Measurements from ENCODE around the gene EHD3.
"Not testable (repeated sequence)": the region's sequence is repeated elsewhere in the genome, so short reads cannot be mapped to it uniquely, and the experiment has no call there.

EHD3 gene

GRCh38 chr2:31256611-31257382 lies 22.8 kb downstream of the EHD3 start:
- no peak for DNase-seq

- no peak for DNase-seq
These were observed 24.4 kb downstream of the EHD3 start for GRCh38 chr2:31258351-31258750.

- DNase-seq: no peak
These were observed 25.1 kb downstream of the EHD3 start for GRCh38 chr2:31259075-31259474.

- DNase-seq: no peak
These were observed 26.9 kb downstream of the EHD3 start for GRCh38 chr2:31260870-31261269.

GRCh38 chr2:31263636-31264190 lies 29.8 kb downstream of the EHD3 start:
- no peak for DNase-seq

DNA sequence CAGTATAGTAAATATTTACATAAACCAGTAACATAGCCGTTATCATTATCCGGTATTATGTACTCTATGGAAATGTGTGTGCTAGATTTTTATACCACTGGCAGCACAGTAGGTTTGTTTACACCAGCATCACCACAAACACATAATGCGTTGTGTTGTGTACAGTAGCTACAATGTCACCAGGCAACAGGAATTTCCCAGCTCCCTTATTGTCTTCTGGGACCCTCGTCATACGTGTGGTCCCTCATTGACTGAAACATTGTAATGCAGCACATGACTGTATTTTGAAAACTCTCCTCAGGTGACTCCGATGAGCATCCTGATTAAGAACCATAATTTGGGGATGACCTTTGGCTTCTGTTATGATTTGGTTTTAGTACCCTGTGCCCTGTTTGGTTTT lies 31.3 kb downstream of the EHD3 start:
- no peak for DNase-seq

DNA sequence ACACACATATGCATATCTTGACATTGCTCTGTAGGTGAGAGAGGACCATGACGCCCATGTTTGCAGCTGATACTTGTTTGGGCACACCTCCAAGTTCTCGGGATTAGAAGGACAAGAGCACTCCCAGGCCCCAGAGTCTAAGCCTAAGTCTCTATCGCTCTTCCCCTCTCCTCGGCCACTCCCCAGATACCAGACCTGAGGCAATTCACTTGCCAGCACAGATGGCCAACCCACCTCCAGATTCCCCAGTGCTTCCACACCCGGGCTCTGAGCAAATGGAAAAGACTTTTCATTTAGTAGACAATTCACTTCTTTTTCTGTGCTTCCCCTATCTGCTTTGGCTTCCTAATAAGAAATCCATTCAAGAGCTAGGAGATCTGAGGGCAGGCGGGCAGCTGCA lies 32.9 kb downstream of the EHD3 start:
- no peak for DNase-seq

DNA sequence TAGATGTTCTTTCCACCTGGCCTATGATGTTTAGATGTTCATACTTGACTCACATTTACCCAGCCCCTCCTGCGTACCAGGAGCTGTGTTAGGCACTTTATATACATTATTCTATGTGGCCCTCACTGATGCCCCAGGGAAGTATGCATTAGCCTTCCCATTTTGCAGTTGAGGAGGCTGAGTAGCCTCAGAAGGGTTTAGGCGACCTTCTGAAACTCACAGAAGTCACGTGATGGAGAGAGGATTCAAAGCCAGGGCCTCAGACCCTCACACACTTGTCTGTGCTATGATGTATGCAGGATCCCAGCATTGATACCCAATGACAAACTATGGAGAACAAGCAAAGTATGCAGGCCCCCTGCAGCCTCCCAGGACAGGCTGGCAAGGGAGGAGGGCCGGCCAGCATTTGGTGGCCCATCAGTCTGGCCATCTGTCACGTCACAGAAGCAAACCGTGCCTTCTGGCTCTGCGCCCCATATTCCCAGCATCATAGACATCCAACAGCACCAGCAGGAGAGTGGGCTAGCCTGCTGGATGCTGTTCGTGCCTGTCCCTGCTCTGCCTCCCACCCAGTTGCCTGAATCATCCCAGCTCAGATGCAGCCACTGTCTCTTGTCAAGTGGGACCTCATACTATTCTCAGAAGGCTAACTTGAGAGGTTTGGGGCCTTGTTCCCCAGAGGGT lies 33.6 kb downstream of the EHD3 start:
- DNase-seq: no peak

DNA sequence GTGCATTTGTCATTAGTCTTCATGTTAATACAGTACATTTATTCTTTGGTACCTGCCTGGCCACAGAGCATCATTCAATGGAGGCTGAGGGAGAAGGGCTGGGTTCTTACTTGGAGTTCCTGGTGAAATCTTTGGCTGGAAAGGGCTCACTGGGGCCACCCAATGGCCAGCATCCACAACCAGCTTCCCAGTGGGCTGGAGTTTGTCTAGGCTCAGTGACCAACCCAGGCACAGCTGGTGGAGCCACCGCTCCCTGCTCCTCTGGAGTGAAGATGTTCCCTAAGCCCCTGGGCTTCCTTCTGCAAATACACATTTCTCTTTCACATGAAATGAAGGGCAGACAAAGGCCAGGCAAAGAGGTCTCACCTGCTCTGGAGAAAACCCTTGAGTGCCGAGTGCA lies 34.4 kb downstream of the EHD3 start:
- no peak for DNase-seq

- no peak for DNase-seq
These were observed 35.1 kb downstream of the EHD3 start for GRCh38 chr2:31269087-31269486.

- DNase-seq: no peak
These were observed 36.2 kb downstream of the EHD3 start for GRCh38 chr2:31270131-31270530.

- DNase-seq: no peak
These were observed 36.9 kb downstream of the EHD3 start for GRCh38 chr2:31270822-31271231.

DNA sequence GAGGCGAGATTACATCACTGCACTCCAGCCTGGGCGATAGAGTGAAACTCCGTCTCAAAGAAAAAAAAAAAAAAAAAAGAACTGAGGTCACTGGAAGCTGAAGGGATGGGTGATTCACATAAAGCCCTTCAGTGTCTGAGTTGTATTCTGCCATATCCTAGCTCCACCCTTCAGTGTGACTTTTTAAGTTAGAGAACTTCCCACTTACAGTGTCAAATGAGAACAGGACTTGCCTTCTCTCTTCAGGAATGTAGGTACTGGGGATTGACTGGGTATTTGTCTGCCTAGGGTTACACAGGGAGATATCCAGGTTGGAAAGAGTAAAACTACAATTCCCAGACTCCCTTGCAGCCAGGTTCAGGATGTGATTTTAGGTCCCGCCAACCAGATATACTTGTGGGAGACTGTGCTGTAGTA lies 37.9 kb downstream of the EHD3 start:
- no peak for DNase-seq

DNA sequence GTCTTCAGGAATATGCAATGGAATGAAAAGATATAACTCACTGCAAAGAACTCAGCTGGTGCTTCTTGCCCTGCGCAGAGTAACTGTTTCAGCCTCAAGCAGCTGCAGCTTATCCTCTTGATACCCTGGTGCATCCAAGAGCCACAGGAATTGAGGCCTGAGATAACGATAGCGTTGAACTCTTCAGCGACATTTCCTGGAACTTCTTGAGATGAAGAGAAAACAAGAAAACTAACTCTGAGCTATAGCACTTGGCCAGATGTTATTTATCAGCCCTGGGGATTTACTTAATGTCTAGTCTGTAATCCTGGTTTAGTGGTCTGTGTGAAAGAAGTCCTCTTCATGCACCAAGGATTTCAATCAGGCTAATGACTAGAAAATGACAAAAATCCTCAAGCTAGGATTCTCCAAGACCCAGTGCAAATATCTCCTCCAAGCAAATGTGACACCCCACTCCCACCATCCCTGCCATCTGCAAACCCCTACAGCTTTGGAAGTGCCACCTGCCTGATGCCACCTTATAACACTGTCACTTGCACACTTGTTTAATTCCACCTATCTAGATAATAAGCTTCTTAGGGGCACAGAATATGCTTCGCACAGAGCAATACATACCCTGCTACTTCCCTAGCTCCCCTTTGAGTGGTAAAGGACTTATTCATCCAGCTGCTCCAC lies 40.6 kb downstream of the EHD3 start:
- DNase-seq: no peak

DNA sequence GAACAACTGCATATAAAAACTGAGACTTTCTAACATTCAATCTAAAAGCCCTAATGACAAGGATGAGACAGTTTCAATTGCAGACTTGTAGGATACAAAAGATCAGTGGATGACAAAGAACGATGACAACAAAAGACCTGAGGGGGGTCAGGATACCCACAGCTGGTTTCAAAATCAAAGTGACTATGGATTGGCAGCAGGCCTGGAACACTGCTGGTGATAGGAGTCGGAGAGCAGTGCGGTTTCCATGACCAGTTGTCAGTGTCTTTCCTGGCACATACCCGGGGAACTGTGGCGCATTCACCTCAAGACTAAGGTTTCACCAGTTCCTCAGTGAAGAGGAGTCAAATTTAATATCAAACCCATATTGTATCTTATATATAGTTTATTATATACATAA lies 42.0 kb downstream of the EHD3 start:
- DNase-seq: no peak

DNA sequence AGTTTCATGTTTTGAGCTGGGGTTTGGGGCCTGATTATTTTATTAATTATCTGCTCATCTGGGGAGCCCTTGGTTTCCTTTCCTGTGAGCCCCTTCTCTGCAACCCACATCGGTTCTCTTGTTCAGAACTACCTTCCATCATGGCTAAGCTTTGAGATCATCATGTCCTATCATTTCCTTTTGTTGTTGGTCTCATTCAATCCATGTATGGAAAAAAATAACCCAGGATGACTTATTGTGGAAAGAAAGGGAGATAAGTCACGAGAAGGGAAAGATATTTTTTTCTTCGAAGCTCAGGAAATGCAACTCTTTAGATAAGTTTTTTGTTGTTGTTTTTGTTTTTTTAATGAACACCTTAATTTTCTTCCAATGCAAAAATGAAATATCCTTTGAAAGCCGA lies 43.7 kb downstream of the EHD3 start:
- DNase-seq: no peak

GRCh38 chr2:31282634-31283033 lies 48.7 kb downstream of the EHD3 start:
- DNase-seq: no peak

- DNase-seq: not testable (repeated sequence)
These were observed 49.4 kb downstream of the EHD3 start for GRCh38 chr2:31283193-31283919.

DNA sequence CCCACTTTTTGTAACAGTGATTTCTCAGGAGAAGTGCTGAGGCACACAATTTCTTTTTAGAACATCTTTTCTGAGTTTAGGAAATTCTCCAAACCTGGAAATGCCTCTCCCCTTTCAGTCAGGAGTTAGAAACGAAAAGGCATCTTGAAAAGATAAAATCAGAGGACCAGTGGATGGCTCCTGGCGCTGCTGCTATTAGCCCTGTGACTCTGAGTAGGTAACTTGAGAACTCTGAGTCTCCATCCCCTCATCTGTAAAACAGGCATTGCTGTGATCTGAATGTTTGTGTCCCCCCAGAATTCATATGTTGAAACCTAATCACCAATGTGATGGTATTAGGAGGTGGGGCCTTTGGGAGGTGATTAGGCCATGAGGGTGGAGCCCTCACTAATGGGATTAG lies 50.2 kb downstream of the EHD3 start:
- DNase-seq: no peak

GRCh38 chr2:31286230-31286629 lies 52.3 kb downstream of the EHD3 start:
- DNase-seq: no peak

DNA sequence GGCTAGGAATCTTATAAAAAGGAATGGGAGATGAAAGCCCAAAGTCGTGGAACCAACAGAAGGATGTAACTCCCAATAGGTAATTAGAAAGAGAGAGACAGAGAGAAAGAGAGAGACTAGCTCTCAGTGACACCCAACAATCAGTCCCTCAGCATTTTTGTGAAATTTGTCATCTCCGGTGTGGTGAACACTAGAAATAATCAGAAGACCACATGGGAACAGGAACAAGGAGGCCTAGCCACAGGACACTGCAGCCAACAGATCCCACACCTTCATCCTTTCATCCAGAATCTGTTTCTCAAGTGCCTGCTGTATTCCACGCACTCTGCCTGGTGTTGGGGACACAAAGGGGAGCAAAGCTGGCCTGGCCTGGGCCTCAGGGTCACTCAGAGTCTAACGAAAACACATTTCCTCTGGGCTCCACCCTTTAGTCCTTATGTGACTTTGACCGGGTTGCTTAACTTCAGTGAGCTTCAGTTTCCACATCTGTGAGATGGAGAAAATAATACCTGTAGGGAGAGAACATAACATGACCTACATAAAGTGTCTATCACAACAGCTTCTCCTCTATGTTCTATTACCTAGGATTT lies 53.1 kb downstream of the EHD3 start:
- DNase-seq: no peak

- no peak for DNase-seq
These were observed 53.7 kb downstream of the EHD3 start for GRCh38 chr2:31287654-31288053.

- no peak for DNase-seq
These were observed 60.2 kb downstream of the EHD3 start for GRCh38 chr2:31294196-31294595.
